GM18519 (cell line): ENCODE measurements around the gene SPATA21.
A peak's percentile ranks its signal among the peaks of the same experiment; 100 is the strongest.

ENCODE experiments used
- ATAC-seq: cut with Tn5 transposase; IDR thresholded peaks from one replicate; pipeline ENCODE4 v1.9.1; 2021; ENCODE audit warnings: mild to moderate bottlenecking, moderate library complexity; ENCODE audit not compliant: unreplicated experiment, low FRiP score

SPATA21 gene

DNA sequence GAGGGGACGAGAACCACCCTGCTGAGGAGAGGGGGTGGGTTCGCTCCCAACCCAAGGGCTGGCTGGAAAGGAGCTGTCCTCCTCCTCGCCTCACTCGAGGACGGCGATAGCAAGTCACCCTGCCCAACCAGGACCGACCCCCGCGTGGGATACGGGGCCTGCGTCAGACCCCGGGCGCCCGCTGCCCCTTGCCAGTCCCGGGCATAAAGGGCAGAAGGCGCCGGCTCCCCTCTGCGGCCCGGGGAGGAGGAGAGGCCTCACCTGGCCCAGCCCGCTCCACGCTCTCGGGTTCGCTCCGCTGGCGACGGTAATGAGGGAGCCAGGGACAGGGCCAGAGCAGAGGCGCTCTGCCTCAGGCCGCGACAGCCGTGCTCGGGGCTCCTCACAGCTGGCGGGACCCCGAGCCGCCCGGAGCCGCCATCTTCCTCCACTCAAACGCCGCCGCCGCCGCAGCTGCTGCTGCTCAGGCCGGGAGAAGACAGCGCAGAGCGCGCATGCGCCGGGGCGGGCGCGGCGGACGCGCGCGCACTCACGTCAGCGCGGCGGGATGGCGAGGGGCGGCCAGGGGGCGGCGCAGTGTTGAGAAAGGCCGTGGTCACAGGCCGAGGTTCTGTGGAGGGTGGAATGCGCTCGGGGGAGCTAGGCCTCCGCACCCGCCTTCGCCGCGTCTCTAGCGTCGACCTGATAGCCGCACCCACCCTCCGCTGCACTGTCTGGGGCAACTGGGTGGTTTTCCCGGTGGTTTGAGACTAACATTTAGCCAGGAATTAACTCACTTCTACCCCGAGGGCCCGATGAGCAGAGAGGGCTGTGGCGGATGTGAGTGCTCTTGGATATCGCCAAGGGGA, 85.0 kb downstream of the SPATA21 start, which contains the start of gene FBXO42:
Gene FBXO42 (minus strand): TSS at position 487 of the 848 bp plus-strand sequence. CDS start 37,062 bp downstream, outside the sequence.
- ATAC-seq = peak; percentile 77

DNA sequence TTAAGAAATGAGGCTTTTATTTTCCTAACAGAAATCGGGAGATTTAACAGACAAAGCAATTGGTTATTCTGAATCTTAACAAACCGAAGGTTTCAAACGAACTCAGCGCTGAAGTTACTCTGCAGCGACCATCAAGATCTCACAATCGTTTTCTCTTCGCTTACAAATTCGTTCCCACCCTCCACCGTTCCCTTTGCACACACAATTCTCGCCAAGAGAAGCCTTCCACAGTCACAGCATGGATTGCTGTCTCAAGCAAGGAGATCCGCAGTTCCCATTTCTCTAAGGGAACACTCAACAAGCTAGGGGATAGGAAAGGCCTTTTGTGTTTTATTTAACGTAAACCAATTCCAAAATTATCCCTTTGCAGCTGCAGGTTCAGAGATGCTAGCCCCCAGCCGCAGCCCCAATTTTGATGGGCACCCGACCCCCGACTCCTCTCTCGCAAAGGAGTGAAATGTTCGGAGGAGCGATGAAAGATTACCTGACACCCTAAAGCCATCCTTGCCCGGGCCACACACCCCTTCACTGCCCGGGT, 85.7 kb downstream of the SPATA21 start:
- no peak for ATAC-seq

DNA sequence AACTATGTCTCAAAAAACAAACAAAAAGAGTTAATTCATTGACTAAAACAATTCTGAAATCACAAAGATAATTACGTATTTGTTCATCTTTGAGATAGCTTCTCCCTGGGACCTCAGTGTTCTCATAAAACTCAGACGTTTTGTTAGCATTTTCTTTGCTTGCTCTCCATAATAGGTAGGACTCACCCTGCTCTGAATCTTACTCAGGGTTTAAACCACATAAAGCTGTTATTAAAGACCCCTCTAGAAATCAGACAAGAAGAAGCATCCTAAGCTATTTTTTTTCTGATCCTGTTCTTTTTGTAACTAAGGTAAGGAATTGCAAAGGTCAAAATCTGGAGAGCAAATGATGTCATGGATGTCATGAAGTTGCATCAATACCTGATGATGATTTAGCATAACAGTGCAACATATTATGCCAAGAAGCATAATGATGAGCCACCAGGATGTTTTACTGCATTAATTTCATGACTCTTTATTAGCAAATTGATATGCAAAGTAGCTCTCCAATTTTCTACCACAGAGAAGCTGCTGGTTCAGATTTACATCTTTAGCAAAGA, 87.3 kb downstream of the SPATA21 start:
- ATAC-seq = no peak
